ENCODE results near the gene ZBTB21.

GRCh38 chr21:41973427-41973831 lies 36.7 kb downstream of the ZBTB21 start:
- no peak for TF ChIP-seq CTCF (conservative IDR thresholded peaks at IDR 0.05 in 1 of 2, IDR thresholded peaks at IDR 0.05 in 1 of 2; ENCODE audit: low read depth in 1 of 2, low read length in 2 of 2)
- TF ChIP-seq EZH2 (IDR thresholded peaks at IDR 0.05; ENCODE audit: low read length, missing control alignments): no peak
